Activated CD8-positive, alpha-beta memory T cell treated with anti-CD3 and anti-CD28 coated beads for 24 hours (primary cell): ENCODE results near the gene NKTR.

Experiments used
- DNase-seq: peaks from one replicate; pipeline ENCODE4 v3.0.0-alpha.2; 2020

Gene NKTR

DNA sequence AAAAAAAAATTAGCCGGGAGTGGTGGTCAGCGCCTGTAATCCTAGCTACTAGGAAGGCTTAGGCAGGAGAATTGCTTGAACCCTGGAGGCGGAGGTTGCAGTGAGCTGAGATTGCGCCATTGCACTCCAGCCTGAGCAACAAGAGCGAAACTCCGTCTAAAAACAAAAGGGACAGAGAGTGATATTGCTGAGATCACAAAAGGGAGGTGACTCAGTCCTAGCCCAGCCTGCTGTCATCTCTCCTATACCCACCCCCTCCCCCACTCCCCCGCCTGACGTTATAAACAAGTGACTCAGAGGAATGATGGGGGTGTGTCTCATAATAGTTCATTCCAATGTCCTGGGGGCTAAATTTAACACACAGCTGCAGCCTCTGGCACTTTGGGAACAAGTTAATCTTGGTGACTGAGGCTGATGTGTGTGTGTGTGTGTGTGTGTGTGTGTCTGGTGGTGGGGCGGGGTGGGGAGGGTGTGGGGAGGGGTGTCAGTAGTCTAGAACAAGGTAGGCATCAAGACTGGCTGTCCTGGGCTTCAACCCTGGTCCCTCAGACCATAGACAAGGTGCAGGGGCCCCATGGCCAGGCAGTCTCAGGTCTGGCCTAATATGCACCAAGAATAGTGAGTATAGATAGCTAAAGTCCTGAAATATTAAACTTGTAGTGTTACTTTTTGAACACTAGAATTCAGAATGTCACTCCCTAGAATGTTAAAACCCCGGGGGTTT, 83.6 kb downstream of the NKTR start:
- DNase-seq, result no peak

DNA sequence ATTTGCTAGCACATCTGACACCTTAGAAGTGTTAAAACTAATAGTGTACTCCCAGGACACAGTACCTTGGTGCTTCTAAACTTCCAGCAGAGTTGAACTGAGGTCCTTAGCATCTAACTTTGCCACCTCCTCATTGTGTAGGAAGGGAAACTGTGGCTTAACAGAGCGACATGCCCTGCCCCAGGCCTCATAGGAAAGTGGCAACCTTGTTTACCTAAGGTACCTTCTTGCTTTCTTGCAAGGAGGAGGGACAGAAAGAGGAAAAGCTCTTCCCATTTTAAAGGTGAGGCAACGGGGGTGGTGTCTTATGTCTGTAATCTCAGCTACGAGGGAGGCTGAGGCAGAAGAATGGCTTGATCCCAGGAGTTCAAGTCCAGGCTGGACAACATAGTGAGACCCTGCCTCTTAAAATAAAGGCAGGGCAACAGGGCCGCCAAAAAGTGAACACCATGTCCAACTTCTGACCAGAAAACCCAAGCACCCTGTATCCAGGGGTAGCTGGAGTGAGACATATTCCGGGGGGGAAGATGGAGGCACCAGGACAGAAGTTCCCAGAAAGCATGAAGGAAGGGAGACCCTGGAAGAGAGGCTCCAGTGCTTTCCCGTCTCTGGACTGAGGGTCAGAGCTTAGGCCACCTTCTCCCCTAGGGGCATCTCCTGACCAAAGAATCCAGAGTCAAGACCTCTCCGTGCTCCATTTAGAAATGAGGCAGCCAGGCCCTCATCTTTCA, 84.3 kb downstream of the NKTR start:
- DNase-seq, result no peak

DNA sequence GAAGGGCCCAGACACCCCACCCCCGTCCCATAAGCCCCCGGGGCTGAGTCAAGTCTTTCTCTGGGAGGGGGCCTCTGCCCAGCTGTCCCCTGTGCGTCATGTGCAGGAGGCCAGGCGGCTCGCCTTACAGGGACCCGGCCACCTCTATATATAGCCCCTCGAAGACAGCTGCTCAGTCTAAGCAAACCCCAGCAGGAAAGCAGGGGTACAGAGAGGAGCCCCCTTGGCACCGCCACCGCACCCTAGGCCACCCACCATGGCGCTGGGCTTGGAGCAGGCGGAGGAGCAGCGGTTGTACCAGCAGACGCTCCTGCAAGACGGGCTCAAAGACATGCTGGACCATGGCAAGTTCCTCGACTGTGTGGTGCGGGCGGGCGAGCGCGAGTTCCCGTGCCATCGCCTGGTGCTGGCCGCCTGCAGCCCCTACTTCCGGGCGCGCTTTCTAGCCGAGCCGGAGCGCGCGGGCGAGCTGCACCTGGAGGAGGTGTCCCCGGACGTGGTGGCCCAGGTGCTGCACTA, 84.9 kb downstream of the NKTR start, which contains the start of gene KLHL40:
KLHL40 (plus strand) TSS at position 175 of the 519 bp plus-strand sequence; CDS start at position 257, 82 bp downstream.
- DNase-seq, result no peak

DNA sequence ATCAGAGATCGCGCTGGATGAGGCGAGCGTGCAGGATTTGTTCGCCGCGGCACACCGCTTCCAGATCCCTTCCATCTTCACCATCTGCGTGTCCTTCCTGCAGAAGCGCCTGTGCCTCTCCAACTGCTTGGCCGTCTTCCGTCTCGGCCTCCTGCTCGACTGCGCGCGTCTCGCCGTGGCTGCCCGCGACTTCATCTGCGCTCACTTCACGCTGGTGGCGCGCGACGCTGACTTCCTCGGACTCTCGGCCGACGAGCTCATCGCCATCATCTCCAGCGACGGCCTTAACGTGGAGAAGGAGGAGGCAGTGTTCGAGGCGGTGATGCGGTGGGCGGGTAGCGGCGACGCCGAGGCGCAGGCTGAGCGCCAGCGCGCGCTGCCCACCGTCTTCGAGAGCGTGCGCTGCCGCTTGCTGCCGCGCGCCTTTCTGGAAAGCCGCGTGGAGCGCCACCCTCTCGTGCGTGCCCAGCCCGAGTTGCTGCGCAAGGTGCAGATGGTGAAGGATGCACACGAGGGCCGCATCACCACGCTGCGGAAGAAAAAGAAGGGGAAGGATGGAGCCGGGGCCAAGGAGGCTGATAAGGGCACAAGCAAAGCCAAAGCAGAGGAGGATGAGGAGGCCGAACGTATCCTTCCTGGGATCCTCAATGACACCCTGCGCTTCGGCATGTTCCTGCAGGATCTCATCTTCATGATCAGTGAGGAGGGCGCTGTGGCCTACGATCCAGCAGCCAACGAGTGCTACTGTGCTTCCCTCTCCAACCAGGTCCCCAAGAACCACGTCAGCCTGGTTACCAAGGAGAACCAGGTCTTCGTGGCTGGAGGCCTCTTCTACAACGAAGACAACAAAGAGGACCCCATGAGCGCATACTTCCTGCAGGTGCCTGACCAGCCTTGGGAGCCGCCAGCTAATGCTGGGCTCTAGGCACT, 85.7 kb downstream of the NKTR start:
- no peak for DNase-seq

DNA sequence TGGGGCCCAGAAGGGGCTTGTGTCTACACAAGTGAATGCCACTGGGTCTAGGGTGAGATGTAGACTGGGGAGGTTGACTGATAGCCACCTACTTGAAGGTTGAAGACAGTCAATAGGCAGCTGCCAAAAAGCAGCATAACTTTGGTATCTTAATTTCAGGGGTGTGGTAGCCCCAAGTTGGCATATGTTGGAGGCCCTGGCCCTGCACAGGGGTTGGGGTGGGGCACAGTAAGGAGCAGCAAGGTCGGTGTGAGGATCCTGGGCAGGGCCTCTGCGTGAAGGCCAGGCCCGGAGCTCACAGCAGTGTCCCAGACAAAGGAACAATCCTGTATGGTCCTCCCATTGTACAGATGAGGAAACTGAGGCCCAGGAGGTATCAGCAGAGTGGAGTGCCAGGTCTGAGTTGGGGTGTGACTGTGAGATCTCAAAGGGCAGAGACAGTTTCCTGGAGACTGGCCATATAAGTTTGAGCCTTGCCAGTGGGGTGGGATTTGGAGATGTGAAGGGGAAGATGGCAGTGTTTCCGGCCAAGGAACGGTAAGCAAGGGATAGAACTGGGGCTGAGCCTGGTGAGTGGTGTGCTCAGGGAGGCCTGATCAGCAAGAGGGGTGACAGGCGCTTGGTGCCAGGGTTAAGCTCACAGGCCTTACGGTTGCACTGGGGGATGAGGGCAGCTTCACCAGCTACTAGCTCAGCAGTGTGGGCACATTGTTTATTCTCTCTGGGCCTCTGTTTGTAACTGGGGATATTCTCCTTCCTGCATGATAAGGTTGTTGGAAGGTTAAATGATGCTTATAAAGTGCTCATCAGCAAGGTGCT, 86.6 kb downstream of the NKTR start:
- no peak for DNase-seq

DNA sequence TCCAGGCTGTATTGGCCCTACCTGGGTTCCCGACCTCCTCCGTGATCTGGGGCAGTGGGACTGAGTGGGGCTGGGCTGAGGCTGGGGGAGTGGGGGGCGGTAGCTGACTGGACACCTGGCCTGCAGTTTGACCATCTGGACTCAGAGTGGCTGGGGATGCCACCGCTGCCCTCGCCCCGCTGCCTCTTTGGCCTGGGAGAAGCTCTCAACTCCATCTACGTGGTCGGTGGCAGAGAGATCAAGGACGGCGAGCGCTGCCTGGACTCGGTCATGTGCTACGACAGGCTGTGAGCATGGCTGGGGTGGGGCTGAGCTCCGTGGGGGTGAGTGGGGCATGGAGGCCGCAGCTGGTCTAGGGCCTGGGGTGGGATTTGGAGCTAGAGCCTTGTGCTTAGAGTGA, 87.5 kb downstream of the NKTR start:
- no peak for DNase-seq

DNA sequence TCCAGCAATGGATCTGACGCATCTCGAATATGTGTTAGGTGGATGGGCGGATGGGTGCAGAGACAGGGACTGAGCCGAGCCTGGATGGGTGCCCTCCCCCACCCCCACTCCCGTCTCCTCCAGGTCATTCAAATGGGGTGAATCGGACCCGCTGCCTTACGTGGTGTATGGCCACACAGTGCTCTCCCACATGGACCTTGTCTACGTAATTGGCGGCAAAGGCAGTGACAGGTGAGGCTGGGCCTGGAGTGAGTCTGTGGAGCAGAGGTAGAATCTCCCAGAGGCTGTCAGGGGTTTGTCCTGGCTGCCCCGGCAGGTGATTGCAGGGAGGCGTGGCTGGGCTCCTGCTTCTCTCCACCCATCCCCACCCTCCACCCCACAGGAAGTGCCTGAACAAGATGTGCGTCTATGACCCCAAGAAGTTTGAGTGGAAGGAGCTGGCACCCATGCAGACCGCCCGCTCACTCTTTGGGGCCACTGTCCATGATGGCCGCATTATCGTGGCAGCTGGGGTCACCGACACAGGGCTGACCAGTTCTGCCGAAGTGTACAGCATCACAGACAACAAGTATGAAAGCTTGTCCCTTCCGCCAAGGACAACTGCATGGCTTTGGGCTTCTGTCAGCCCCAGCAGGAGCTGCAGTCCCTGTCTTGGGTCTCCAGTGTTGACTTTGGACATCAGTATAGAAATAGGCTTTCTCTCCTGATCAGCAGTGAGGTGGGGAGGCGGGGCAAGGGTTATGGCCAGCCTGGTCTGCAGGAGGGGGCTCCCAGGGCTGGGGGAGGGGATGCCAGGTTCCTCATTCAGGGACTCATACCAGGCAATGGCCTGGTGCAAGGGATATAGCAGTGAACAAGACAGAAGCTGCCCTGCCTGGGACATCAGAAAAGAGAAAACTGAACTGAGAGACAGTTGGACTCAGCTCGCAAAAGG, 88.3 kb downstream of the NKTR start:
- no peak for DNase-seq

DNA sequence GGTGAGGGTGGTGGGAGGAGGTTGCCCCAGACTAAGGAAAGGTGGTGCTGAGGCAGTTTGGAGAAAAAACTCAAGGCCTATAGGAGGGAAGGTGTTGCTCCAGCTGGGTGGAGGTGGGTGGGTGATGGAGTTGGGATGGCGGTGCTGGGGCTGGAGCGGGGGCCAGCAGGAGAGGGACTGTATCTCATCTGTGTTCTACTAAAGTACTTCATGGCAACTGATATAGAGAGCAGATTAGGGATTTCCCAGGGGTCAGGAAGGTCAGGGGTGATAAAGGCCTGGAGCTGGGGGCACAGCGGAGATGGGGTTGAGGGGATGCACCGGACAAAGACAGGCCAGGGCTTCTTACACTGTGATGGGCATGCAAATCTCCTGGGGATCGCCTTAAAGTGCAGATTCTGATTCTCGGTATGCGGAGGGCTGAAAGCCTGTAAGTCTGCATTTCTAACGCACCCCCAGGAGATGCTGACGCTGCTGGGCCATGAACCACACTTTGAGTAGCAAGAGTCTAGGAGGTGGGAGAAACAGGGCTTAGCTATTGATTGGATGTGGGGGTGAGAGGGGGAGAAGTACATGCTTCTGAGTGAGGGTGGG, 89.0 kb downstream of the NKTR start:
- DNase-seq, result no peak

DNA sequence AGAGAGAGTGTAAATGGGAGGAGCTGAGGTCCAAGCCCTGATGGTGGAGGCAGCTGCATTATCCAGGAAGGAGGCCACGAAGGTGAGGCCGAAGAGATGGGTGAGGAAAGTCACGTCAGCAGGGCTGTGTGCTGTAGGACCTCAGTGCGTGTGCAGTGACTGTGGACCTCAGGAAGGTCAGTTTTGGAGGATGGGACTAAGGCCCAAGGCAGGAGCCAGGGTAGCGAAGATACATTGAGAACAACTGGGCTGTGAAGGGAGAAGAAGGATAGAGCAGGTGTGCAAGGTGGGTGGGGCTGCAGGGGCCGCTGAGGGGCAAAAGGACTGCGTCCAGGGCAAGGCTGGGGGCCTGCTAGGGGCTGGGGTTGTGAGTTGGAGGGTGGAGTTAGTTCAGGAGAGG, 89.7 kb downstream of the NKTR start:
- no peak for DNase-seq

DNA sequence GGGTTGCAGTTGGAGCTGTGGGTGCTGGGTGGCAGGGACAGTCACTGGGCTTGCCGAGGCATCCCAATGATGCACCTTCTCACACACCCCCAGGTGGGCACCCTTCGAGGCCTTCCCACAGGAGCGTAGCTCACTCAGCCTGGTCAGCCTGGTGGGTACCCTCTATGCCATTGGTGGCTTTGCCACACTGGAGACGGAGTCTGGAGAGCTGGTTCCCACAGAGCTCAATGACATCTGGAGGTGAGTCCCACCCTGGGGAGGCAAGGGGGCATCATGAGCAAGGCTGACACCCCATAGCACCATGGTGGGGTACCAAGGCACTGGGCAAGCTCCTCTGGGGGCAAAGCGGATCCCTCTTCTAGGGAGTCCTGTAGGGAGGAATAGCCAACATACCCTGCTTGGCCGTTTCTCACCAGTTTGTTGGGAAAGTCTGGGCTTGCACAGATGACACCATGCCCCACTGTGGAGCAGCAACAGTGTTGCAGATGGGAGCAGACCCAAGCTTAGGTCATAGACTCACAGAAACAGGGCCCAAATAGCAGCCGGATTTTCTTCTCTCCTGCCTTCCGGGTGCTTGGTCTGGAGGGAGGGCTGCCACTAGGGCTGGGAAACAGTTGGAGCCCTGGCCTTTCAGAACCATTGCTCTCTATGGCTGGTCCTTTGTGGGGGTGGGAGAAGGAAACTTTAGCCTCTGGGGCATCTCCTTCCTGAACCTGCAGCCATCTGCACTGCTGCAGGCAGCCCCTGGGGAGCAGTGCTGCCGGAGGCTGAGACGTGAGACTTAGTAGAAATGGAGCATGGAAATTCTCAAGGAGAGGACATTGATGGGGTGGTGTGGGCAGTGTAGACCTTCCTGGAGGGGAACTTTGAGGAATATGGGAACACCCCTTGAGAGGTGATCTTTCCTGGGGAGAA, 90.5 kb downstream of the NKTR start:
- no peak for DNase-seq

DNA sequence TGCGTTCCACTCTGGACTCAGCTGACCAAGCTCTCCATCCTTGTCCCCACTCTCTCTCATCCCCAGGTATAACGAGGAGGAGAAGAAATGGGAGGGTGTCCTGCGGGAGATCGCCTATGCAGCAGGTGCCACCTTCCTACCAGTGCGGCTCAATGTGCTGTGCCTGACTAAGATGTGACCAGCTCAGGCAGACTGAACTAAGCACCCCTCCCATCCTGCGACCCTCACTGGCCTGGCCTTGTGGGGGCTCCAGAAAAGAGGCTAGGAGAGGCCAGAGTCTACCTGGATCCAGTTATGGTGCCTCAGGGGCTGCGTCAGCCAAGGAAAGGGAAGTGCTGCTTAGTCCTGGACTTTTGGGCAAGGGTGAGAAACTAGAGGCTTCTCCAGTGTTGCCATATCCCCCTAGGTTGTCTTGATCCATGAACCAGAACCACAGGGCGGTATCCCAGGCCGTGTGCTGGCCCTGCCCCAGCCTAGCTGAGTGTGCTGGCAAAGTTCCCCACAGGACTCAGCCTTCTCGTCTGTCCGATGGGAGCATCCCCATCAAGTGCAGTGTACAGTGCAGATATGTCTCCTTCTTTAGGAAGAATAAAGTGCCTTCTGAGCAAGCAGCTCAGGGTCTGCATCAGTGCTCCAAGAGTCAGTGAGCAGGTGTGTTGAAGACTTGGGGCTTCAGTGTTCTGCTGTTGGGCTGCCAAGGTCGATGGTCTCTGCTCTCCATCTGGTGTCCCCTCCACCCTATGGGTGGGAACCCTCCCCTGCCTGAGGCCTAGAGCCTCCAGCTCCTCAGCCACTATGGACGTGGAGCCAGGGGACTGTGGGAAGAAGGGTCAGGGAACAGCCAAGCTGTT, 91.6 kb downstream of the NKTR start:
- no peak for DNase-seq

DNA sequence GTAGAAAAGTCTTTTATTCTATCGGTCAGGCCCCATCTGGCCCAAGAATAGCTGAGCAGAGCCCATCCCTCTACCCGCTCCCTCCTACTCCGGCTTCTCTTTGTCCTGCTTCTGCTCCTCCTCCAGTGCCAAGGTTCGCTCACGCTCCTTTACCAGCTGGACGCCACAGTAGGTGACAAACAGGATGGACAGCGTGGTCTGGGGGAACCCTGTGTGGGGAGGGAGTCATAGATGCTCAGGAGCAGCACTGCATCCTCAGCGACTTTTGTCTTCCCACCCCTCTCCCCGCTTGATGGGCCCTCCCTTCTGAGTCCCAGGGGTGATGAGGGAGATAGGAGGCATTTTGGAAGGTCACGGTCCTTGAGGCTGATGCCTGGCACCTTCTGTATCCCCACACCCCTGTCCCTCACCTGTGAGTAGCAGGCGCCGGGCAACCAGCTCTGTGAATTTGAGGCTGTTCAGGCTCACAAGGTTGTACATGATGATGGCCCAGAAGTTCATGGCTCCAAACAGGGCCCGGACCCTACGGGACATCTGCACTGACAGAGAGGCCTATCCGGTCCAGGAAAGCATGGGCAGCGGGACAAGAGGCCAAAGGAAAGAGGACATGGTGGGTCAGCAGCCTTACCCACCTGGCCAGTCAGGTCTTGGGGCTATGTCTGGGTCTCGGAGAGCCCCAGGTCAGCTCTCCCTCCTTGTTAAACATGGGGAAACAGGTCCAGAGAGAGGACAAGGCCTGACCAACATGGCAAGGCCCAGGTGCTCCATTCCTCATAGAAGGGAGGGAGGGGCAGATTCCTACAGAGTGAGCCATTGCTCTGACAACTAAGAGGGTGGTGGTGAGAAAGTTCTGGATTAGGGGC, 92.4 kb downstream of the NKTR start:
- no peak for DNase-seq

DNA sequence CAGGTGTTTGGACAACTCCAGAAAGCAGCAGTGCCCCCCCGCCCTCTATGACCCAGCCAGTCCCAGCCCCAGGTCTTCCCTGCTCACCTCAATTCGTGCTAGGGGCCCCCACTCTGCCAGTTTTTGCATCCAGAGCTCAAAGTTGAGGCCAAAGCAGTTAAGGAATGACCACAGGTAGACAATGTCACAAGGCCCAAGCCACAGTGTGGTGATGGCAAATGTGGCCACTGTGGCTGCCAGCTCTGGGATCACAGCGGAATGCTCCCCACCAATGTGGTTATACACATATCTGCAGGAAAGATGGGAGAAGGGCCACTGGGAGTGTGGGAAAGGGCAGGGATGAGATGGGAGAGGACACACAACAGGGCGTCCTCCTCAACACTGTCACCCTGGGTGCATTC, 93.0 kb downstream of the NKTR start:
- DNase-seq, result no peak

DNA sequence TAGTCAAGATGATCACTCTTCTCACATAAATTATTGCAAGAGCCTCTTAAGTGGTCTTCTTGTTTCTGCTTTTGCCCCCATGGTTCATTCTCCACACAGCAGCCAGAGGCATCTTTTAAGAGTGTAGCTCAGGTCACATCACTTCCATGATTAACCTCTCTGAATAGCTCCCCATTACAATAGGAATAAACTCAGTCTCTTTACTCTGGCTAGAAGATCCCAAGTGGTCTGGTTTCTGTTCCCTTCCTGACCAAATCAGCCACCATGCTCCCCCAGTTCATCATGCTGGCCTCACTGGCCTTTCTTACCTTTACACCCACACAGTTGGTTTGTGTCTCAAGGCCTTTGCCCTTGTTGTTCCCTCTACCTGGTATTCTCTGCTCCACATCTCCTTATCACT, 93.9 kb downstream of the NKTR start:
- no peak for DNase-seq

DNA sequence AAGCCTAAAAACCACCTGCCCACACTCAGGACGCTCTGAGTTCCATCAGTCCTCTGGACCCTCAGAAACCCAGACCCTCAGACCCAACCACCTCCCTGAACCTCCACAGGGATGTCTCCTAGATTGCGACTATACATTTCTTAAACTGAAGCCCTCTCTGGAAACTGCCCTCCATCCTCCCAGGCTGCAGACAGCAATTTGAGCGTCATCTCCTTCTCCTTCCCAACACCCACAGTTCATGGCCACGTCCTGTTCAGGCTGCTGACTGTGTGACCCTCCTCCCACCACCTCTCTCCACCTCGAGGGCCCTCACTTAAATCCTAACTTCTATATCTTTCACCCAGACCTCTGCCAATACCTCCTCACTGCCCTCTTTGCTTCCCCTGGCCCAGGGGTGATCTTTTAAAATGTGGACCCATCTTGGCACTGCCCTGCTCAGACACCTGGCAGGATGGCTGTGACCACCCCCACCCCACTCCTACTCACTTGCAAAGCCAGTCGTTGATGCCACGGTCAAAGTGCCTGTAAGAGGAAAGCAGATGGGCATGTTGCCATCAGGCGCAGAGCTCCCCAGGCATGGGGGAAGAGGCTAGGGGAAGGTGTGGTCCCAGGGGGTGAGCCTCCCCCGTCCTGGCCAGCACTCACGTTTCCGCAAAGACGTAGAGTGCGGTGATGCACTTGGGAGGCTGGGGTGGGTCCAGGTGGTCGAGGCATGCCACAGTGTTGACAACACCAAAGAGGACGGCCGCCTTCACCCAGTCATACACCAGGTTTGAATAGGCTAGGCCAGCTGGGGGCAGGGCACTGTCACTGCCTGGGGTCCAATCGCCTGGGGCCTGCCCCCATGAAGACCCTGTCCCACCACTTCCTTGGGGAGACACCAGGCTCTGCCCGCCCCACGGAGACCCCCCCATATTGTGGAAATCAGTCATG, 96.1 kb downstream of the NKTR start:
- no peak for DNase-seq

DNA sequence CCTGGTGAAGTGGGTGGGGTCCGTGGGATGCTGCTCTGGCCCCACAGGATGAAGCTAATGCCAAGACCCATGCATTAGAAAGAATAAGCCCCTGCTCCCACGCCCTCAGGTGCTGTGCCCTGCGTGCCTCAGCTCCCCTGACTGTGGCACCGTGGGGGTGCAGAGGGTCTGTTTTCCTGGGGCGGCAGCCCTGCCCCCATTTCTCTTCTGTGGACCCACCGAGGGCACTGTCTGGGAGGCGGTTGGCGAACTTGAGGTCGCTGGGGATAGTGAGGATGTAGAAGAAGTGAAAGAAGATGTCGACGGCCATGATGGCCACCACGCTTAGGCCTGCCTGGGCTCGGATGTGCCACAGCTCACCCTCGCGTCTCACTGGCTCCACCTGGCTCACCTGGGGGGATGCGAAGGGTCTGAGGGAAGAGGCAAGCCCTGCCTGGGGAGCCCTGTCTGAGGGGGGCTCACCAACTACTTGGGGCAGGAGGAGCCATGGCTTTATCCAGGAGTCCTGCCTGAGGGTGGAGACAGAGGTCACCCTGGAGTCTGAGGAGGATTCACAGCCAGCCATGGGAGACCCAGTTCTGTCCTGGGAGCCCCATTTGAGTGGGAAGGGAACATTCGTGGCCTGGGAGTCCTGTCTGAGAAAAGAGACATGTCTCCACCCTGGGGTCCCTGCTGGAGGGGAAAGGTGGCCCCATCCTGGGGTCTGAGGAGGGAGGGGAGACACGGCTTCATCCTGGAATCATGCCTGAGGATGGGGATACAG, 97.0 kb downstream of the NKTR start:
- peak; percentile 50 for DNase-seq
